Naive thymus-derived CD4-positive, alpha-beta T cell (primary cell): Measurements from ENCODE around the gene PDE8A. TPM values are rescaled to one million over a fixed set of nuclear protein-coding genes. Genes with fewer than 3 reads are reported as not detected.
"Not testable (repeated sequence)": the region's sequence is repeated elsewhere in the genome, so short reads cannot be mapped to it uniquely, and the experiment has no call there.

Experiments used
- ATAC-seq: fragments of 150-1000 bp; cut with Tn5 transposase; 2 replicates; pipeline ENCODE4 v1.10.0; 2021; ENCODE audit warnings: mild to moderate bottlenecking, moderate library complexity
- CTCF ChIA-PET: fragments of 350-600 bp; sonication (Branson Sonifier 250); formaldehyde crosslinking; loops from one replicate; lab custom pipeline; 2021; ENCODE audit warnings: antibody characterized with exemption; lab: Charles Lee
- POLR2A ChIA-PET: fragments of 350-600 bp; sonication (Branson Sonifier 250); formaldehyde crosslinking; loops from one replicate; lab custom pipeline; 2021; ENCODE audit warnings: antibody characterized with exemption, inconsistent platforms; lab: Charles Lee
- DNase-seq, 9 donors: peaks; one replicate each; pipeline versions ENCODE4 v3.0.0 to v3.0.0-alpha.2; 2020 to 2022; ENCODE audit warnings: mixed read lengths in 1 of 9
- H3K27ac ChIP-seq: one replicate; pipeline ENCODE4 v1.7.0; 2013; ENCODE audit warnings: mild to moderate bottlenecking, low read depth, low read length, moderate library complexity
- H3K27me3 ChIP-seq, 2 donors: one replicate each; pipeline ENCODE4 v1.7.0; 2013; ENCODE audit warnings: low read length in 2 of 2, mild to moderate bottlenecking in 2 of 2, moderate library complexity in 2 of 2; ENCODE audit not compliant: control insufficient read depth in 2 of 2, insufficient read depth in 2 of 2
- H3K36me3 ChIP-seq, 3 experiments: 1 replicate in 2 of 3; 2 replicates in 1 of 3; pipeline ENCODE4 v1.7.0; 2013; ENCODE audit warnings: low read length in 3 of 3, mild to moderate bottlenecking in 3 of 3, moderate library complexity in 1 of 3; ENCODE audit not compliant: insufficient read depth in 3 of 3, control insufficient read depth in 2 of 3
- H3K4me1 ChIP-seq, 2 donors: one replicate each; pipeline ENCODE4 v1.7.0; 2013; ENCODE audit warnings: low read length in 2 of 2, mild to moderate bottlenecking in 2 of 2, moderate library complexity in 1 of 2; ENCODE audit not compliant: control insufficient read depth in 2 of 2, insufficient read depth in 2 of 2
- H3K4me3 ChIP-seq: 2 replicates; pipeline ENCODE4 v1.7.0; 2013; ENCODE audit warnings: mild to moderate bottlenecking, low read length
- H3K9me3 ChIP-seq, 3 experiments: 1 replicate in 2 of 3; 2 replicates in 1 of 3; pipeline ENCODE4 v1.7.0; 2013; ENCODE audit warnings: low read length in 3 of 3; ENCODE audit not compliant: control insufficient read depth in 2 of 3
- H3K27ac Mint-ChIP-seq, 9 donors: one replicate each; pipeline ENCODE4 v1.8.0; 2020 to 2022; ENCODE audit warnings: mixed read lengths in 9 of 9, mild to moderate bottlenecking in 8 of 9, moderate library complexity in 5 of 9, inconsistent platforms in 2 of 9
- H3K27me3 Mint-ChIP-seq, 5 donors: one replicate each; pipeline ENCODE4 v1.8.0; 2021 to 2022; ENCODE audit warnings: mixed read lengths in 5 of 5, mild to moderate bottlenecking in 1 of 5
- H3K36me3 Mint-ChIP-seq, 5 donors: one replicate each; pipeline ENCODE4 v1.8.0; 2020 to 2022; ENCODE audit warnings: mixed read lengths in 5 of 5, mild to moderate bottlenecking in 3 of 5, inconsistent platforms in 1 of 5
- H3K4me1 Mint-ChIP-seq, 7 donors: one replicate each; pipeline ENCODE4 v1.8.0; 2020 to 2022; ENCODE audit warnings: mixed read lengths in 7 of 7, mild to moderate bottlenecking in 3 of 7, inconsistent platforms in 1 of 7
- H3K4me3 Mint-ChIP-seq, 10 donors: one replicate each; pipeline ENCODE4 v1.8.0; 2020 to 2022; ENCODE audit warnings: mild to moderate bottlenecking in 10 of 10, mixed read lengths in 10 of 10, moderate library complexity in 6 of 10, inconsistent platforms in 2 of 10
- H3K9me3 Mint-ChIP-seq, 11 donors: one replicate each; pipeline ENCODE4 v1.8.0; 2020 to 2022; ENCODE audit warnings: mixed read lengths in 11 of 11, mild to moderate bottlenecking in 4 of 11, inconsistent platforms in 1 of 11, moderate library complexity in 1 of 11
- intact Hi-C, 2 donors: fragments of 100-400 bp; cut with micrococcal nuclease; formaldehyde crosslinking; loops; one replicate each; pipeline ENCODE4 v1.15.1; 2023
- polyA plus RNA-seq, 2 donors: library from polyadenylated mRNA; unstranded; fragments of 300-500 nt; fragmentation: Illumina TruSeq; gene quantifications; one replicate each; pipeline ENCODE4 v1.2.3, GENCODE V29; 2021
- total RNA-seq, 6 experiments: library from RNA in 5 of 6; stranded (reverse) in 5 of 6; gene quantifications; 1 replicate in 5 of 6; 2 replicates in 1 of 6; pipeline ENCODE4 v1.2.3 and lab custom pipeline; 2021 to 2026

Gene PDE8A
- total and polyA plus RNA-seq, 7 experiments from 2014 or later, result 1.7 to 43.3 (median 31.9) TPM

DNA sequence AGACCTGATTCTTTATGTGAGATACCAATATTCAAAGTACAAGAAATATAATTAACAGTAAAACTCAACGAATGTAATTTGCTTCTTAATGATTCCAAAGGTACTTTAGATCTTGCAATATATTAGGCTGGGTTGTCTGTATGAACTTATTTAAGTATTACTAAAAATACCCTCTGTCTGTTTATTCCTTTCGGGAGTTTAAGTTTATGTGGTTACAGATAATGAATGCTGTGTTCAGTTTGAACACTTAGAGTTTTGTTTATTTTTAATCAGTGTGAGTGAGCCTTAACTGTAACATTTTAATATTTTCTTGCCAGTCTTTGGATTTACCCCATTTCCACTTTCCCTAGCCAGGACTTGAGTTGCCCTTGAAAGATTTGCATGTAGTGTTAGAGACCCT, 3.5 kb downstream of the PDE8A start:
- intact Hi-C loops, result no loop called here
- H3K4me3 Mint-ChIP-seq, result peak overlapping the region in 5 of 10 donors; percentile 9 to 50 (median 21)
- H3K36me3 Mint-ChIP-seq, result peaks cover 0 to 2% (median 0%) of the 10 kb centered on the region in 5 donors

DNA sequence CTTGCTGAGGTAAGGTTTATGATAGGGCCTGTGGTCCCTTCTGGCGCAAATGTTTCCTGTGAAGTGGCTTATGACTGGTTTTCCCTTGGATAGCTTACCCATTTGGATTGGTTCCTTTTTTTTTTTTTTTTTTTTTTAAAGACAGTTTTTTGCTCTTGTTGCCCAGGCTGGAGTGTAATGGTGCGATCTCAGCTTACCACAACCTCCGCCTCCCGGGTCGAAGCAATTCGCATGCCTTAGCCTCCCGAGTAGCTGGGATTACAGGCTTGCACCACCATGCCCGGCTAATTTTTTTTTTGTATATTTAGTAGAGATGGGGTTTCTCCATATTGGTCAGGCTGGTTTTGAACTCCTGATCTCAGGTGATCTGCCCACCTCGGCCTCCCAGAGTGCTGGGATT, 5.7 kb downstream of the PDE8A start:
- intact Hi-C loops, DNase-seq, ATAC-seq, H3K9me3 ChIP-seq, H3K27me3 ChIP-seq, H3K36me3 ChIP-seq, CTCF ChIA-PET, H3K36me3 Mint-ChIP-seq, H3K4me3 ChIP-seq, H3K9me3 Mint-ChIP-seq: not testable (repeated sequence)
- peak overlapping the region in 7 of 9 donors; percentile 72 to 97 (median 93) for H3K27ac Mint-ChIP-seq
- H3K4me1 Mint-ChIP-seq, result peaks cover 58 to 96% (median 85%) of the 10 kb centered on the region in 7 donors
- POLR2A ChIA-PET, result interaction anchor here (1.1 kb wide), 2 partner anchors 57 to 109 kb away, joined by 4 to 5 read pairs; no protein-coding TSS in a partner anchor
- Histone ChIP-seq H3K27ac (peak overlapping the region; percentile 62), H3K4me1 (peaks cover 13 to 45% of the 10 kb centered on the region in 2 donors)
- peaks cover 0 to 17% (median 0%) of the 10 kb centered on the region in 5 donors for H3K27me3 Mint-ChIP-seq
- peak overlapping the region in 2 of 10 donors; percentile 18 to 71 for H3K4me3 Mint-ChIP-seq

More for the DNA sequence above, 3.5 kb downstream of the PDE8A start:
- ChIA-PET CTCF (interaction anchor here (1.2 kb wide), 1 partner anchor 21 kb away, joined by 3 read pairs; no protein-coding TSS in a partner anchor), POLR2A (no interaction called here)
- H3K36me3 ChIP-seq, result peaks cover 0 to 10% (median 0%) of the 10 kb centered on the region in 3 experiments
- ATAC-seq, result no peak
- H3K4me1 Mint-ChIP-seq, result peaks cover 40 to 75% (median 67%) of the 10 kb centered on the region in 7 donors
- DNase-seq, result no peak
- H3K27ac ChIP-seq, result peak overlapping the region; percentile 8
- no peak overlapping the region for H3K4me3 ChIP-seq
- H3K4me1 ChIP-seq, result peaks cover 13 to 41% of the 10 kb centered on the region in 2 donors
- peaks cover 0 to 1% (median 0%) of the 10 kb centered on the region in 11 donors for H3K9me3 Mint-ChIP-seq
- H3K27me3 Mint-ChIP-seq, result peaks cover 0 to 17% (median 0%) of the 10 kb centered on the region in 5 donors
- H3K27ac Mint-ChIP-seq, result peak overlapping the region in 7 of 9 donors; percentile 60 to 95 (median 64)
- H3K9me3 ChIP-seq, result no peaks in the 10 kb centered on the region
- H3K27me3 ChIP-seq, result no peaks in the 10 kb centered on the region

DNA sequence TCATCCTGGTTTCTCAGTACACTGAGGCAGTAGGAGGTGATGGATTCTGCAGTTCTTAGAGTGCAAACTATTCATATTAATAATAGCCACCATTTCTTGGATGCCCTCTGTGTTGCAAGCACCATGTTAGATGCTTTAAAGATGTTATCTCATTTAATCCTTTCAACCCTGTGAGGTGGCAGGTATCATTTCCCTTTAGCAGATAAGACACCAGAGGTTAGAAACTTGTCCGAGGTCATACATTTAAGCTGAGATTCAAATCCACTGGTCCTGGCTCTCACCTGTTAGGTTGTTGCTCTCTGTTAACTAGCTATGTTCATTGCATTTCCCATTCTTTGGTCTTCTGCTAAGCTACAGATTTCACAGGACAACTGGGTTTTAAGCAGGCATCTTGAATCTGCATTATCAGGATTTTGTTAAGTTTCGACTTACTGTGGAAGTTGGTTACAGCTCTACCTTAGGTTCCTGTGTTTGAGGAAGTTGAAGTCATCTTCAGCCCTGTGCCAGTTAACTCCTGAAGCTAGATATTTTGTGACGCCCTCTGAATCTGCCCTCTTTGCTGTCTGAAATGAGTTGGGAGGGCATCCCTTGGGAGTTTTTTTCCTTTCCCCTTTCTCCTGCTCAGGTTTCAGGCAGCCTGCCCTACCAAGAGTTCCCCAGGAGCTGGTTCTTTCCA, 6.4 kb downstream of the PDE8A start:
- ChIA-PET POLR2A (interaction anchor here (0.6 to 2.0 kb wide), 10 partner anchors 9 to 402 kb away, joined by 3 to 8 read pairs (median 3); no protein-coding TSS in a partner anchor), CTCF (interaction anchor here (0.6 to 2.0 kb wide), 4 partner anchors 9 to 56 kb away, joined by 3 to 10 read pairs (median 4); no protein-coding TSS in a partner anchor)
- H3K36me3 ChIP-seq, result no peaks in the 10 kb centered on the region
- H3K9me3 ChIP-seq, result no peaks in the 10 kb centered on the region
- Mint-ChIP-seq H3K4me1 (peaks cover 58 to 94% (median 82%) of the 10 kb centered on the region in 7 donors), H3K27ac (peak overlapping the region; percentile 78 to 97 (median 93)), H3K36me3 (peaks cover 0 to 7% (median 0%) of the 10 kb centered on the region in 5 donors), H3K27me3 (peaks cover 0 to 9% (median 0%) of the 10 kb centered on the region in 5 donors), H3K9me3 (peaks cover 0 to 1% (median 0%) of the 10 kb centered on the region in 11 donors), H3K4me3 (peak overlapping the region; percentile 54 to 76 (median 74))
- DNase-seq (peak in 6 of 9 donors; percentile 10 to 36 (median 27)), ATAC-seq (peak; percentile 56)
- no peak overlapping the region for H3K4me3 ChIP-seq
- no peaks in the 10 kb centered on the region for H3K27me3 ChIP-seq
- peak overlapping the region; percentile 62 for H3K27ac ChIP-seq
- H3K4me1 ChIP-seq, result peaks cover 9 to 45% of the 10 kb centered on the region in 2 donors
- intact Hi-C loops, result loop anchor here in 1 of 2 donors (1.0 kb wide), 1 partner anchor 8 kb away; no protein-coding TSS in a partner anchor

DNA sequence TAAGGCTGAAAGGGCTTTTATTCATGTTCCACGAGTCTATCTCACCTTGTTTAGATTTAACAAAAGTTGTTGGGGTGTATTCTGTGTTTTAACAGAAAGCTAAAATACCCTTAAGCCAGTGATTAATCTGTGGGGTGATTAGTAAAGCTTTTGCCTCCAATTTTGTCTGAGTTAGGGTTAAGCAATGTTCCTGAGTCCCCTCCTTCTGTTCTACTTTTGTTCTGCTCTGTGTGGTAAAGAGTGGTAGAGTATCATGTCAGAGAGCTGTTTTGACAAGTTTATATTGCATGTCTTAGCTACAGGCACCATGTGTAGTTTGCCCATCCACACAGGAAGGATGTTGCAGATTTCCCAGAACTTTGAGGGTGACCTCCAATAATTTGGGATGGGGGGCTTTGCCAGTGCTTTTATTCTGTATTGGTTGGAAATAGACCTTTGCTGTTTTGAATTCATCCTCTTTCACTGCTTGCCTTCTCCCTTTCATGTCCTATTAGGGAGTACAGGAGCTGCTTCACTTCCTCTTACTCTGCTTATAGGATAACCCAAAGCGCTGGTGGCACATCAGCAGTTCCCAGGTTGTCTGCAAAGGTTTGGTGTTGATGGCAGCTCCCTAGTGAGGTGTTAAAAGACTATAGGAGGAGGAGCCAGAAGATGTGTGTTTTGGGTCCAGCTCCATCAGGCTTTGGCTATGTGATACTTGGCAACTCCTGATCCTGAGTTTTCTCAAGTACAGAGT, 7.4 kb downstream of the PDE8A start:
- Histone ChIP-seq H3K4me3 (no peak overlapping the region), H3K27me3 (no peaks in the 10 kb centered on the region), H3K27ac (peak overlapping the region; percentile 62), H3K36me3 (no peaks in the 10 kb centered on the region), H3K9me3 (no peaks in the 10 kb centered on the region), H3K4me1 (peaks cover 9 to 41% of the 10 kb centered on the region in 2 donors)
- intact Hi-C loops, result loop anchor here in 1 of 2 donors (1.0 kb wide), 1 partner anchor 9 kb away; no protein-coding TSS in a partner anchor
- ATAC-seq (no peak), DNase-seq (no peak)
- Mint-ChIP-seq H3K4me3 (peak overlapping the region in 8 of 10 donors; percentile 51 to 76 (median 73)), H3K36me3 (peaks cover 0 to 7% (median 0%) of the 10 kb centered on the region in 5 donors), H3K27me3 (peaks cover 0 to under 1% (median 0%) of the 10 kb centered on the region in 5 donors), H3K27ac (peak overlapping the region; percentile 67 to 97 (median 90)), H3K4me1 (peaks cover 52 to 87% (median 76%) of the 10 kb centered on the region in 7 donors), H3K9me3 (peaks cover 0 to 1% (median 0%) of the 10 kb centered on the region in 11 donors)
- ChIA-PET POLR2A (interaction anchor here (0.5 to 2.0 kb wide), 11 partner anchors 8 to 520 kb away, joined by 3 to 8 read pairs (median 3); no protein-coding TSS in a partner anchor), CTCF (interaction anchor here (0.9 to 2.0 kb wide), 4 partner anchors 16 to 55 kb away, joined by 3 to 10 read pairs (median 4); no protein-coding TSS in a partner anchor)

DNA sequence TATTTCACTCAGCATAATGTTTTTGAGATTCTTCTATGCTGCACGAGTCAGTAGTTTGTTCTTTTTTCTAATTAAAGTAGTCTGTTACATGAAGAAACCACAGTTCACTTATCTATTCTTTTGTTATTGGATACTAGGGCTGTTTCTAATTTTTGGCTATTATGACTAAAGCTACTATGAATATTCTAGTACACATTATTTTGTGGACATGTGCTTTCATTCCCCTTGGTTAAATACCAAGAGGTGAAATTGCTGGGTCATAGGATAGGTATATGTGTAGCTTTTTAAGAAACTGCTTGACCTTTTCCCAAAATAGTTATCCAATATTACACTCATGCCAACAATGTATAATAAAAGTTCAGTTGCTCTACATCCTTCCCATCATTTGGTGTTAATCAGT, 8.9 kb downstream of the PDE8A start:
- no peaks in the 10 kb centered on the region for H3K27me3 ChIP-seq
- peaks cover 9 to 38% of the 10 kb centered on the region in 2 donors for H3K4me1 ChIP-seq
- intact Hi-C loops, result no loop called here
- H3K36me3 Mint-ChIP-seq, result peaks cover 0 to 7% (median 0%) of the 10 kb centered on the region in 5 donors
- no peaks in the 10 kb centered on the region for H3K27me3 Mint-ChIP-seq
- ChIA-PET CTCF (interaction anchor here (0.6 kb wide), 1 partner anchor 41 kb away, joined by 3 read pairs; no protein-coding TSS in a partner anchor), POLR2A (interaction anchor here (0.8 kb wide), 1 partner anchor 9 kb away, joined by 3 read pairs; the partner anchor contains the start of gene PDE8A)
- H3K36me3 ChIP-seq, result no peaks in the 10 kb centered on the region
- peak overlapping the region in 3 of 9 donors; percentile 93 to 97 (median 95) for H3K27ac Mint-ChIP-seq
- H3K4me3 ChIP-seq, result no peak overlapping the region
- no peaks in the 10 kb centered on the region for H3K9me3 ChIP-seq
- DNase-seq (no peak), ATAC-seq (no peak)
- no peak overlapping the region for H3K27ac ChIP-seq
- peaks cover 0 to 1% (median 0%) of the 10 kb centered on the region in 11 donors for H3K9me3 Mint-ChIP-seq
- peaks cover 42 to 80% (median 67%) of the 10 kb centered on the region in 7 donors for H3K4me1 Mint-ChIP-seq
- peak overlapping the region in 2 of 10 donors; percentile 21 to 25 for H3K4me3 Mint-ChIP-seq
